HepG2 (cell line): ENCODE results near the gene C1orf159. TPM values are rescaled to one million over a fixed set of nuclear protein-coding genes. Genes with fewer than 3 reads are reported as not detected.

Source experiments
- ATAC-seq: fragments of 200-7000 bp; cut with Tn5 transposase; 3 replicates; pipeline ENCODE4 v1.9.1; 2020; ENCODE audit warnings: mild to moderate bottlenecking, moderate library complexity
- BruUV-seq: library from RNA; stranded (reverse); fragments of 400-500 nt; replicated peaks from 2 replicates; lab custom pipeline; 2021; lab: Mats Ljungman, UMichigan
- CTCF ChIA-PET: fragments of 300-600 bp; formaldehyde crosslinking; extraction: SDS; loops from one replicate; lab custom pipeline; 2021; ENCODE audit warnings: low total read pairs, inconsistent platforms, low intra/inter-chr PET ratio; lab: Yijun Ruan, JAX
- POLR2A ChIA-PET: fragments of 350-600 bp; sonication (Branson Sonifier 250); formaldehyde crosslinking; loops from one replicate; lab custom pipeline; 2020; ENCODE audit warnings: antibody characterized with exemption, inconsistent platforms; lab: Yijun Ruan, JAX
- DNase-seq: peaks from one replicate; pipeline ENCODE4 v3.0.0-alpha.2; 2015; ENCODE audit warnings: low spot score
- FAIRE-seq: peaks from 3 replicates; lab custom pipeline; 2011; peaks lifted over from hg19 to GRCh38; lab: Jason Lieb, UNC
- H2AFZ ChIP-seq: one replicate; pipeline ENCODE4 v1.6.1; 2011; ENCODE audit warnings: low read length, inconsistent platforms
- H3K27ac ChIP-seq: fragments of 300-600 bp; 3 replicates; pipeline ENCODE4 v1.8.0; 2011; ENCODE audit warnings: mixed run types, mild to moderate bottlenecking, mixed read lengths, low read length, inconsistent platforms; ENCODE audit not compliant: insufficient read depth; ENCODE audit errors: extremely low read length
- H3K27me3 ChIP-seq, 2 experiments: fragments of 200-600 bp in 1 of 2; 2 replicates in 1 of 2; 3 replicates in 1 of 2; pipeline versions ENCODE4 v1.6.0 to v1.8.0; 2011; ENCODE audit warnings: low read length in 2 of 2, mild to moderate bottlenecking in 2 of 2, moderate library complexity in 2 of 2, inconsistent platforms in 1 of 2; ENCODE audit not compliant: insufficient read depth in 2 of 2, control insufficient read depth in 1 of 2
- H3K36me3 ChIP-seq, 2 experiments: fragments of 200-600 bp in 1 of 2; replicated peaks in 1 of 2; 2 replicates in 1 of 2; 3 replicates in 1 of 2; pipeline versions ENCODE4 v1.5.1 to v1.8.0; 2011; ENCODE audit warnings: low read length in 2 of 2, inconsistent platforms in 1 of 2; ENCODE audit not compliant: insufficient read depth in 2 of 2, control insufficient read depth in 1 of 2
- H3K4me1 ChIP-seq: 2 replicates; pipeline ENCODE4 v1.5.1; 2012; ENCODE audit warnings: low read length, inconsistent platforms; ENCODE audit not compliant: insufficient read depth
- H3K4me2 ChIP-seq: 2 replicates; pipeline ENCODE4 v1.6.0; 2011; ENCODE audit warnings: low read depth, low read length, inconsistent platforms
- H3K4me3 ChIP-seq, 3 experiments: fragments of 200-600 bp in 1 of 3; sonication (generic), shearing (Covaris generic) in 1 of 3; replicated peaks in 1 of 3; 2 replicates each; pipeline ENCODE4 v1.5.1; 2011 to 2016; ENCODE audit warnings: low read length in 3 of 3, inconsistent platforms in 2 of 3, low read depth in 2 of 3, mild to moderate bottlenecking in 2 of 3, control low read depth in 1 of 3, mixed read lengths in 1 of 3; ENCODE audit not compliant: insufficient read depth in 1 of 3
- H3K79me2 ChIP-seq: one replicate; pipeline ENCODE4 v1.6.1; 2011; ENCODE audit warnings: low read length, inconsistent platforms; ENCODE audit not compliant: insufficient read depth
- H3K9ac ChIP-seq: 2 replicates; pipeline ENCODE4 v1.6.0; 2011; ENCODE audit warnings: mild to moderate bottlenecking, low read depth, low read length, inconsistent platforms; ENCODE audit not compliant: insufficient read depth
- H3K9me3 ChIP-seq: 2 replicates; pipeline ENCODE4 v1.5.1; 2012; ENCODE audit warnings: mild to moderate bottlenecking, low read length
- H4K20me1 ChIP-seq: 2 replicates; pipeline ENCODE4 v1.6.0; 2011; ENCODE audit warnings: inconsistent platforms, mild to moderate bottlenecking, low read length, moderate library complexity; ENCODE audit not compliant: insufficient read depth
- AGO2 ChIP-seq: fragments of 200-400 bp; formaldehyde crosslinking; optimal IDR thresholded peaks from 2 replicates; pipeline ENCODE3; 2017; ENCODE audit warnings: mild to moderate bottlenecking, low read depth, low read length, moderate library complexity
- HDAC1 ChIP-seq: sonication (generic); formaldehyde crosslinking; IDR thresholded peaks from 2 replicates; pipeline ENCODE4 v1.5.1; 2020; ENCODE audit warnings: mild to moderate bottlenecking, missing genetic modification reagents
- NR3C1 ChIP-seq: sonication (generic); formaldehyde crosslinking; IDR thresholded peaks from 2 replicates; pipeline ENCODE4 v1.4.0; 2020; ENCODE audit warnings: missing genetic modification reagents
- POLR2A ChIP-seq, 2 experiments: IDR thresholded peaks; 2 replicates each; pipeline ENCODE4 v1.6.1; 2011; ENCODE audit warnings: low read depth in 2 of 2, low read length in 2 of 2, mild to moderate bottlenecking in 1 of 2, moderate library complexity in 1 of 2; ENCODE audit not compliant: insufficient read depth in 1 of 2
- RBM39 ChIP-seq: fragments of 200-400 bp; formaldehyde crosslinking; IDR thresholded peaks from one replicate; pipeline ENCODE4 v1.6.1; 2018; ENCODE audit warnings: antibody characterized with exemption, mild to moderate bottlenecking, low read depth, low read length; ENCODE audit not compliant: poor library complexity, severe bottlenecking
- SOX13 ChIP-seq, 3 experiments: fragments of 450-650 bp in 1 of 3; sonication (generic) in 1 of 3; formaldehyde crosslinking in 1 of 3; IDR thresholded peaks in 2 of 3; conservative IDR thresholded peaks in 1 of 3; 2 replicates each; pipeline versions ENCODE4 v1.5.0 to v1.6.1; 2016 to 2020; ENCODE audit warnings: antibody characterized with exemption in 1 of 3, mild to moderate bottlenecking in 1 of 3, missing compliant biosample characterization in 1 of 3, missing genetic modification reagents in 1 of 3, moderate library complexity in 1 of 3
- SOX6 ChIP-seq, 2 experiments: fragments of 450-650 bp in 1 of 2; sonication (generic) in 1 of 2; formaldehyde crosslinking in 1 of 2; IDR thresholded peaks; 2 replicates each; pipeline versions ENCODE4 v1.4.0 to v1.6.1; 2017 to 2020; ENCODE audit warnings: antibody characterized with exemption in 1 of 2, mild to moderate bottlenecking in 1 of 2, missing genetic modification reagents in 1 of 2
- TBP ChIP-seq: sonication (generic); formaldehyde crosslinking; IDR thresholded peaks from 2 replicates; pipeline ENCODE4 v1.5.0; 2020; ENCODE audit warnings: missing genetic modification reagents
- ZBTB34 ChIP-seq: sonication (generic); formaldehyde crosslinking; IDR thresholded peaks from 2 replicates; pipeline ENCODE4 v1.8.0; 2022; ENCODE audit warnings: mild to moderate bottlenecking, missing genetic modification reagents
- ZNF24 ChIP-seq: fragments of 450-650 bp; IDR thresholded peaks from 2 replicates; pipeline ENCODE4 v1.6.1; 2017; ENCODE audit warnings: antibody characterized with exemption, mild to moderate bottlenecking
- ZNF296 ChIP-seq: sonication (generic); formaldehyde crosslinking; conservative IDR thresholded peaks from 2 replicates; pipeline ENCODE4 v1.5.0; 2020; ENCODE audit warnings: mild to moderate bottlenecking, missing genetic modification reagents
- ZNF354B ChIP-seq: sonication (generic); formaldehyde crosslinking; IDR thresholded peaks from 2 replicates; pipeline ENCODE4 v1.8.0; 2022; ENCODE audit warnings: mild to moderate bottlenecking, missing genetic modification reagents
- ZNF430 ChIP-seq: sonication (generic); formaldehyde crosslinking; IDR thresholded peaks from 2 replicates; pipeline ENCODE4 v1.9.0; 2021; ENCODE audit warnings: mild to moderate bottlenecking, missing genetic modification reagents
- ZNF543 ChIP-seq: sonication (generic); formaldehyde crosslinking; IDR thresholded peaks from 2 replicates; pipeline ENCODE4 v1.4.0; 2020; ENCODE audit warnings: mild to moderate bottlenecking, missing genetic modification reagents
- ZNF761 ChIP-seq: sonication (generic); formaldehyde crosslinking; conservative IDR thresholded peaks from 2 replicates; pipeline ENCODE4 v1.4.0; 2020; ENCODE audit warnings: mild to moderate bottlenecking, missing genetic modification reagents
- WGBS: methylation state at CpG from one replicate; pipeline ENCODE4 v1.1.6; 2017; ENCODE audit warnings: low lambda C conversion rate; 5-methylcytosine and 5-hydroxymethylcytosine counted together
- in situ Hi-C: cut with HindIII; loops from 2 replicates; pipeline ENCODE4 v1.10.0; 2017; ENCODE audit warnings: low pct_unique_long_range_greater_than_20kb; ENCODE audit not compliant: extremely low pct_ligation_motif_present
- intact Hi-C: fragments of 100-400 bp; cut with micrococcal nuclease; formaldehyde crosslinking; loops from one replicate; pipeline ENCODE4 v1.10.0; 2022; ENCODE audit not compliant: unreplicated experiment
- polyA plus RNA-seq, 8 experiments: library from polyadenylated mRNA; depleted of rRNA in 3 of 8; stranded (reverse) in 7 of 8; unstranded in 1 of 8; fragments of >200 nt; fragmentation: Illumina TruSeq in 4 of 8; extraction: Trizol in 4 of 8; gene quantifications; 2 replicates each; pipeline versions ENCODE4 v1.2.1 to v1.2.3, GENCODE V29; 2011 to 2016; ENCODE audit warnings: low read depth in 4 of 8, missing spikeins in 1 of 8, mixed read lengths in 1 of 8; ENCODE audit not compliant: insufficient read depth in 1 of 8
- total RNA-seq, 5 experiments: library from RNA; depleted of rRNA; stranded (reverse); fragments of >200 nt; fragmentation: Illumina TruSeq; extraction: Trizol; gene quantifications; 2 replicates each; pipeline ENCODE4 v1.2.3, GENCODE V29; 2016; ENCODE audit warnings: low read depth in 1 of 5

The C1orf159 gene
- total and polyA plus RNA-seq, 2 of the 13 experiments (the other 11 are each of a cell fraction or from before 2014, with no cell fraction given) = 3.8 to 6.7 TPM

GRCh38 chr1:1161078-1161682, 45.3 kb upstream of the C1orf159 start:
- no peaks in the 10 kb centered on the region for H3K27me3 ChIP-seq
- no peaks in the 10 kb centered on the region for H3K79me2 ChIP-seq
- H3K36me3 ChIP-seq = no peaks in the 10 kb centered on the region; a peak in 1 of 5 replicates
- TF ChIP-seq AGO2 (peak; percentile 74), ZNF430 (no peak)
- CTCF ChIA-PET = no interaction called here
- no peaks in the 10 kb centered on the region for H4K20me1 ChIP-seq
- FAIRE-seq = no peak
- POLR2A ChIA-PET = no interaction called here
- 88% methylated on average over 24 of the region's 29 CpGs for WGBS
- DNase-seq = no peak
- intact Hi-C loops = no loop called here
- no peaks in the 10 kb centered on the region for H3K9me3 ChIP-seq
- no peak overlapping the region for H3K9ac ChIP-seq
- in situ Hi-C loops = no loop called here
- H3K4me2 ChIP-seq = no peak overlapping the region
- no peak overlapping the region for H3K4me3 ChIP-seq
- ATAC-seq = no peak
- BruUV-seq = no TSS peak
- no peak overlapping the region for H2AFZ ChIP-seq
- H3K27ac ChIP-seq = no peak overlapping the region
- peaks cover 56% of the 10 kb centered on the region for H3K4me1 ChIP-seq

GRCh38 chr1:1160281-1160930, 44.5 kb upstream of the C1orf159 start:
- Histone ChIP-seq H3K9me3 (no peaks in the 10 kb centered on the region), H3K4me3 (no peak overlapping the region), H3K27ac (no peak overlapping the region), H3K27me3 (no peaks in the 10 kb centered on the region), H3K9ac (no peak overlapping the region), H3K4me2 (no peak overlapping the region), H4K20me1 (no peaks in the 10 kb centered on the region), H3K36me3 (no peaks in the 10 kb centered on the region; a peak in 1 of 5 replicates), H3K79me2 (no peaks in the 10 kb centered on the region), H2AFZ (no peak overlapping the region), H3K4me1 (peaks cover 48% of the 10 kb centered on the region)
- in situ Hi-C loops = no loop called here
- DNase-seq (no peak), ATAC-seq (no peak), FAIRE-seq (no peak)
- POLR2A ChIA-PET = no interaction called here
- CTCF ChIA-PET = no interaction called here
- BruUV-seq = no TSS peak
- WGBS = 90% methylated on average over 9 of the region's 23 CpGs
- intact Hi-C loops = no loop called here
- TF ChIP-seq ZNF543 (CRISPR knock-in tag) = no peak
- TF ChIP-seq HDAC1 (CRISPR knock-in tag) = no peak
- TF ChIP-seq POLR2A (IDR thresholded peaks at IDR 0.05; ENCODE audit: insufficient read depth in 1 of 2, low read depth in 2 of 2, low read length in 2 of 2) = no peak
- no peak for TF ChIP-seq ZNF296 (CRISPR knock-in tag)
- TF ChIP-seq NR3C1 = no peak
- TF ChIP-seq ZNF761 (CRISPR knock-in tag) = no peak
- TF ChIP-seq ZNF24 = no peak
- TF ChIP-seq RBM39 = no peak
- no peak for TF ChIP-seq ZBTB34 (CRISPR knock-in tag)
- TF ChIP-seq SOX13 (IDR thresholded peaks at IDR 0.05) = no peak
- no peak for TF ChIP-seq SOX13 (CRISPR knock-in tag; conservative IDR thresholded peaks at IDR 0.05 in 1 of 2, IDR thresholded peaks at IDR 0.05 in 1 of 2)
- no peak for TF ChIP-seq SOX6 (IDR thresholded peaks at IDR 0.05)
- TF ChIP-seq SOX6 (CRISPR knock-in tag; IDR thresholded peaks at IDR 0.05) = no peak
- no peak for TF ChIP-seq TBP (CRISPR knock-in tag)
- no peak for TF ChIP-seq ZNF354B (CRISPR knock-in tag)
